Testis (tissue), 2 donors: ENCODE measurements around the gene MYOG.

ENCODE experiments used
- POLR2A ChIP-seq: fragments of 450-650 bp; IDR thresholded peaks from one replicate; pipeline ENCODE4 v1.6.1; 2017; ENCODE audit warnings: antibody characterized with exemption, mild to moderate bottlenecking, moderate library complexity
- TF ChIP-seq, protein P1 (sequence below), 3 experiments: fragments of 450-650 bp in 2 of 3; fragments of 200-600 bp in 1 of 3; sonication (generic) in 1 of 3; IDR thresholded peaks; one replicate each; pipeline ENCODE4 v1.5.1; 2016 to 2019; ENCODE audit warnings: antibody characterized with exemption in 3 of 3, mild to moderate bottlenecking in 2 of 3, moderate library complexity in 1 of 3

DNA sequence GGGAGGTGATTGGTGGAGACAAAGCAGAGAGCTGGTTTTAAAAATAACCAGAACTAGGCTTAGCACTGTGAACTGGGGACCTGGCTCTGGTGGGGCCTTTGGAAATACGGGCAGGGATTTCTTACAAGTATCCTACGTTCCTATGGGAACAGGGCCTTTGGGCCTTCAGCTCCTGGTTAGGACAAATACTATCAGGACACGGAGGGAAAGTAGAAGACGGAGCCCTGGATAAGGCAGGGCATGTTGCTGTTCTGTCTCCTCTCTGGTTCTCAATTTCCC lies 5.3 kb upstream of the MYOG start:
- TF ChIP-seq, protein P1, sequence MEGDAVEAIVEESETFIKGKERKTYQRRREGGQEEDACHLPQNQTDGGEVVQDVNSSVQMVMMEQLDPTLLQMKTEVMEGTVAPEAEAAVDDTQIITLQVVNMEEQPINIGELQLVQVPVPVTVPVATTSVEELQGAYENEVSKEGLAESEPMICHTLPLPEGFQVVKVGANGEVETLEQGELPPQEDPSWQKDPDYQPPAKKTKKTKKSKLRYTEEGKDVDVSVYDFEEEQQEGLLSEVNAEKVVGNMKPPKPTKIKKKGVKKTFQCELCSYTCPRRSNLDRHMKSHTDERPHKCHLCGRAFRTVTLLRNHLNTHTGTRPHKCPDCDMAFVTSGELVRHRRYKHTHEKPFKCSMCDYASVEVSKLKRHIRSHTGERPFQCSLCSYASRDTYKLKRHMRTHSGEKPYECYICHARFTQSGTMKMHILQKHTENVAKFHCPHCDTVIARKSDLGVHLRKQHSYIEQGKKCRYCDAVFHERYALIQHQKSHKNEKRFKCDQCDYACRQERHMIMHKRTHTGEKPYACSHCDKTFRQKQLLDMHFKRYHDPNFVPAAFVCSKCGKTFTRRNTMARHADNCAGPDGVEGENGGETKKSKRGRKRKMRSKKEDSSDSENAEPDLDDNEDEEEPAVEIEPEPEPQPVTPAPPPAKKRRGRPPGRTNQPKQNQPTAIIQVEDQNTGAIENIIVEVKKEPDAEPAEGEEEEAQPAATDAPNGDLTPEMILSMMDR (IDR thresholded peaks at IDR 0.05) = no peak
- TF ChIP-seq POLR2A = no peak
